Retina (tissue), 1 donor: ENCODE measurements around the gene RAB5A.
"Not testable (repeated sequence)": the region's sequence is repeated elsewhere in the genome, so short reads cannot be mapped to it uniquely, and the experiment has no call there.

Experiments used
- DNase-seq: peaks from one replicate; pipeline ENCODE4 v3.0.0-alpha.2; 2016

RAB5A gene

GRCh38 chr3:19946832-19947548, at the start of gene RAB5A:
Gene RAB5A, plus strand, starts transcription at chr3:19947097. Its CDS starts 3,802 bp downstream, at chr3:19950899.
- peak; percentile 97 for DNase-seq

GRCh38 chr3:19898721-19899120, 48.2 kb upstream of the RAB5A start:
- no peak for DNase-seq

GRCh38 chr3:19899264-19899663, 47.6 kb upstream of the RAB5A start:
- no peak for DNase-seq

GRCh38 chr3:19899833-19900232, 47.1 kb upstream of the RAB5A start:
- not testable (repeated sequence) for DNase-seq

GRCh38 chr3:19901337-19901736, 45.6 kb upstream of the RAB5A start:
- DNase-seq = no peak

- DNase-seq = no peak
These were observed 45.0 kb upstream of the RAB5A start for GRCh38 chr3:19901918-19902317.

- no peak for DNase-seq
These were observed 43.2 kb upstream of the RAB5A start for GRCh38 chr3:19903649-19904048.

- DNase-seq = no peak
These were observed 39.4 kb upstream of the RAB5A start for GRCh38 chr3:19907523-19907922.

GRCh38 chr3:19911452-19911851, 35.4 kb upstream of the RAB5A start:
- no peak for DNase-seq

GRCh38 chr3:19917167-19917566, 29.7 kb upstream of the RAB5A start:
- no peak for DNase-seq

GRCh38 chr3:19920401-19921080, 26.4 kb upstream of the RAB5A start:
- no peak for DNase-seq

GRCh38 chr3:19931180-19931692, 15.7 kb upstream of the RAB5A start:
- DNase-seq = no peak

- DNase-seq = no peak
These were observed 15.1 kb upstream of the RAB5A start for GRCh38 chr3:19931767-19932188.

- no peak for DNase-seq
These were observed 14.5 kb upstream of the RAB5A start for GRCh38 chr3:19932422-19932821.

- no peak for DNase-seq
These were observed 12.8 kb upstream of the RAB5A start, which contains the start of gene EFHB for GRCh38 chr3:19934098-19934566. Gene EFHB, minus strand, starts transcription at chr3:19934217. Its CDS starts 199 bp downstream, at chr3:19934018.

- no peak for DNase-seq
These were observed 9.2 kb upstream of the RAB5A start for GRCh38 chr3:19937459-19938294.

GRCh38 chr3:19938295-19938627, 8.6 kb upstream of the RAB5A start:
- no peak for DNase-seq

GRCh38 chr3:19940643-19941042, 6.3 kb upstream of the RAB5A start:
- DNase-seq = no peak

GRCh38 chr3:19945534-19945933, 1.4 kb upstream of the RAB5A start:
- DNase-seq = no peak

- DNase-seq = no peak
These were observed 697 bp upstream of the RAB5A start for GRCh38 chr3:19945969-19946831.

- no peak for DNase-seq
These were observed 790 bp downstream of the RAB5A start for GRCh38 chr3:19947549-19948225.

- DNase-seq = no peak
These were observed 1.3 kb downstream of the RAB5A start for GRCh38 chr3:19948226-19948591.
